ENCODE measurements around the gene CGN.
"Not testable (repeated sequence)": the region's sequence is repeated elsewhere in the genome, so short reads cannot be mapped to it uniquely, and the experiment has no call there.

CGN gene

DNA sequence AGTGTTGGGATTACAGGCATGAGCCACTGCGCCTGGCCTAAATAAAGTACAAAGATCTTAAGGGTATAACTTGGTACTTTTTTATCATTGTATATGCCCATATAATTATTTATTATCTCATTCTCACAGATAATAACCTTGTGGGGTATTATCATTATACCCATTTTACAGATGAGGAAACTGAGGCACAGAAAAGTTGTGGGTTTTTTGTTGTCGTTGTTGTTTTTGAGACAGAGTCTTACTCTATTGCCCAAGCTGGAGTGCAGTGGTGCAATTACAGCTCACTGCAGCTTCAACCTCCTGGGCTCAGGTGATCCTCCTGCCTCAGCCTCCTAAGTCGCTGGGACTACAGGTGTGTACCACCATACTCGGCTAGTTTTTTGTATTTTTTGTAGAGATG, 4.1 kb downstream of the CGN start:
- no peak for DNase-seq
- in situ Hi-C loops (cut with HindIII; ENCODE audit: low pct_ligation_motif_present, low pct_unique_long_range_greater_than_20kb, low sequenced_read_pairs), result no loop called here

DNA sequence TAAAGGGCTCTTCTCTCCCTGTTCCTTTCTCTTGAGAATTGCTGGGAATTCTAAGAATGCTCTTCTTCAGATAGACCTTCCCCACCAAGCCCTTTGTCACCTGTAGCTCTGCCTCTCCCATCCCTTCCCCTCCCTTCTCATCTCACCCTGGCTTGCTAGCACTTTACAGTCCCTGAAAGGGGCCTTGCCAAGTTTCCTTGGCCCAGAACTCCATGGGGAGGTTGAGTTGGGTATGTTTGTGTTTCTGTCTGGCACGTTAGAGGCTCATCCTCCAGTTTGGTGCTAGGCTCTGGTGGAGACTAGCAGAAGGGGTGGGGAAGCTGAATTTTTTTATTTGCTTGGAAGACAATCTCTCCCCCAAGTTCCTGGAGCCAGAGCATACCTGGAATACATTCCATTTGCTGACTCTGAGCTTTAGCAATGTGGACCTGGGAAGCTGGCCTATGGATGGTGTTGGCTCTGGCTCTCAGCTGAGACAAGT, 4.9 kb downstream of the CGN start:
- in situ Hi-C loops (cut with HindIII; ENCODE audit: low pct_ligation_motif_present, low pct_unique_long_range_greater_than_20kb, low sequenced_read_pairs), result no loop called here
- no peak for DNase-seq

DNA sequence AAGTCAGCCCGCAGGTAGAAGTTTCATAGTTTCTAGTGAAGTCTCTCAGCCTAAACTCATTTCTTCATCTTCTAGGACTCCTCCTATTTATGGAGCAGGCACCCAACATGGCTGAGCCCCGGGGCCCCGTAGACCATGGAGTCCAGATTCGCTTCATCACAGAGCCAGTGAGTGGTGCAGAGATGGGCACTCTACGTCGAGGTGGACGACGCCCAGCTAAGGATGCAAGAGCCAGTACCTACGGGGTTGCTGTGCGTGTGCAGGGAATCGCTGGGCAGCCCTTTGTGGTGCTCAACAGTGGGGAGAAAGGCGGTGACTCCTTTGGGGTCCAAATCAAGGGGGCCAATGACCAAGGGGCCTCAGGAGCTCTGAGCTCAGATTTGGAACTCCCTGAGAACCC, 7.2 kb downstream of the CGN start:
- DNase-seq, result no peak
- in situ Hi-C loops (cut with HindIII; ENCODE audit: low pct_ligation_motif_present, low pct_unique_long_range_greater_than_20kb, low sequenced_read_pairs), result no loop called here

DNA sequence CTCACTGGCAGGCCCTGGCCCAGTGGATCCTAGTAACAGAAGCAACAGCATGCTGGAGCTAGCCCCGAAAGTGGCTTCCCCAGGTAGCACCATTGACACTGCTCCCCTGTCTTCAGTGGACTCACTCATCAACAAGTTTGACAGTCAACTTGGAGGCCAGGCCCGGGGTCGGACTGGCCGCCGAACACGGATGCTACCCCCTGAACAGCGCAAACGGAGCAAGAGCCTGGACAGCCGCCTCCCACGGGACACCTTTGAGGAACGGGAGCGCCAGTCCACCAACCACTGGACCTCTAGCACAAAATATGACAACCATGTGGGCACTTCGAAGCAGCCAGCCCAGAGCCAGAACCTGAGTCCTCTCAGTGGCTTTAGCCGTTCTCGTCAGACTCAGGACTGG, 7.7 kb downstream of the CGN start:
- in situ Hi-C loops (cut with HindIII; ENCODE audit: low pct_ligation_motif_present, low pct_unique_long_range_greater_than_20kb, low sequenced_read_pairs), result no loop called here
- DNase-seq, result no peak

DNA sequence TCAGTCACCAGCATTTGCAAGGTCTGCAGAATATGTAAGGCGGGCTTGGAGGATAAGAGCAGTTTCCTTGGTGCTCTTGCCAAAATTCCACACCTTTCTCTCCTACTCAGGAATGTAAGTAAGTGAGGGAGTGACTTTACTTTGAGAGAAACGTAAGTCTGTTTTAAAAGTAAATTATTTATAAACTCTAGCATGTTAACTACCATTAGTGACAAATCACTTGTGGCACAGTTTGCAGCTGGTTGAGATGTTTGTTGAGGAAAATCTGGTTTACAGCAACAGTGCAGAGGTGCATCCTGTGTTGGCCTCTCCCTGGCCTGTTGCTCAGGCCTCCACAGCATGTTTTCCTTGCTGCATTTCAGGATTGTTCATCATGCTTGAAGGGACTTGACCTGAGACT, 8.5 kb downstream of the CGN start:
- DNase-seq, result no peak
- in situ Hi-C loops (cut with HindIII; ENCODE audit: low pct_ligation_motif_present, low pct_unique_long_range_greater_than_20kb, low sequenced_read_pairs), result no loop called here

DNA sequence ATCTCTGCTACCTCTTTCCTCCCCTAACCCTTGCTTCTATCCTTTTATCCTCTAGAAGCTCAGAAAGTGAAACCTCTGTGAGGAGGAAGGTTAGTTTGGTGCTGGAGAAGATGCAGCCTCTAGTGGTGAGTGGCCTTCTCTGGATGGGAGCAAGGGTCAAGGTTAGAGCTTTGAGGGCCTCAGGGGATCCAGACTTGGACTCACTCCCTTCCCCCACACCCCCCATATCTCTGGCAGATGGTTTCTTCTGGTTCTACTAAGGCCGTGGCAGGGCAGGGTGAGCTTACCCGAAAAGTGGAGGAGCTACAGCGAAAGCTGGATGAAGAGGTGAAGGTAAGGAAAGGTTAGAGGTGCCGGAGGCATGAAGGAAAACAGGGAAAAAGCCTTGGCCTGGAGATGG, 9.2 kb downstream of the CGN start:
- in situ Hi-C loops (cut with HindIII; ENCODE audit: low pct_ligation_motif_present, low pct_unique_long_range_greater_than_20kb, low sequenced_read_pairs), result no loop called here
- DNase-seq, result no peak

DNA sequence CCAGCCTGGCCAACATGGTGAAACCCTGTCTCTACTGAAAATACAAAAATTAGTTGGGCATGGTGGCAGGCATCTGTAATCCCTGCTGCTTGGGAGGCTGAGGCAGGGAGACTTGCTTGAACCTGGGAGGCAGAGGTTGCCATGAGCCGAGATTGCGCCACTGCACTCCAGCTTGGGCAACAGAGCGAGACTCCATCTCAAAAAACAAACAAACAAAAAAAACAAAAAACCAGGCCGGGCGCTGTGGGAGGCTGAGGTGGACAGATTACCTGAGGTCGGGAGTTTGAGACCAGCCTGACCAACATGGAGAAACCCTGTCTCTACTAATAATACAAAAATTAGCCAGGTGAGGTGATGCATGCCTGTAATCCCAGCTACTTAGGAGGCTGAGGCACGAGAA, 11.2 kb downstream of the CGN start:
- in situ Hi-C loops (cut with HindIII; ENCODE audit: low pct_ligation_motif_present, low pct_unique_long_range_greater_than_20kb, low sequenced_read_pairs); DNase-seq: not testable (repeated sequence)

DNA sequence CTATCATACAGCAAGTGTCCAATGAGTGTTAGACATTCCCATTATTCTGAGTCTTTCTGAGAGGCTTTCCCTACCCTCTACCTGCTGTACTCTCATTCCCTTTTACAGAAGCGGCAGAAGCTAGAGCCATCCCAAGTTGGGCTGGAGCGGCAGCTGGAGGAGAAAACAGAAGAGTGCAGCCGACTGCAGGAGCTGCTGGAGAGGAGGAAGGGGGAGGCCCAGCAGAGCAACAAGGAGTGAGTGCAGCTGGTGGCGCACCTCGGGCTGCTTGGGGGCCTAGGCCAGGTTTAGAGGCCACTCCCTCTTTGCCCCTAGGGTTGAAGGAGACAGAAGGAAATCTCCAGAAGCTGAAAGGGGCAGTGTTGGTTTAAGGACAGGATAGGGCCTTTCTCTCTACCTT, 12.1 kb downstream of the CGN start:
- no peak for DNase-seq
- in situ Hi-C loops (cut with HindIII; ENCODE audit: low pct_ligation_motif_present, low pct_unique_long_range_greater_than_20kb, low sequenced_read_pairs), result no loop called here

DNA sequence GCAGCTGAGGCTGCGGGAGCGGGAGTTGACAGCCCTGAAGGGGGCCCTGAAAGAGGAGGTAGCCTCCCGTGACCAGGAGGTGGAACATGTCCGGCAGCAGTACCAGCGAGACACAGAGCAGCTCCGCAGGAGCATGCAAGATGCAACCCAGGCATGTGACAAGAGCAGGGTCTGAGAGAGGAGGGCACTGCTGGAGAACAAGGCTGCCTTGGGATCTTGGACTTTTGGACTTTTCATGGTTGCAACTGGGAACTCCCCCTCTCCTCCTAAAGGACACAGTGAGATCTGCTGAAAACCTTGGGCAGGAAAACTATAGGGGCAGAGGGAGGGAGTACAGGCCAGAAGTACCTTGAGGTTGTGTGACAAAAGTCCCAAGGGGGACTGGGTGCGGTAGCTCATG, 13.5 kb downstream of the CGN start:
- in situ Hi-C loops (cut with HindIII; ENCODE audit: low pct_ligation_motif_present, low pct_unique_long_range_greater_than_20kb, low sequenced_read_pairs), result no loop called here
- no peak for DNase-seq

DNA sequence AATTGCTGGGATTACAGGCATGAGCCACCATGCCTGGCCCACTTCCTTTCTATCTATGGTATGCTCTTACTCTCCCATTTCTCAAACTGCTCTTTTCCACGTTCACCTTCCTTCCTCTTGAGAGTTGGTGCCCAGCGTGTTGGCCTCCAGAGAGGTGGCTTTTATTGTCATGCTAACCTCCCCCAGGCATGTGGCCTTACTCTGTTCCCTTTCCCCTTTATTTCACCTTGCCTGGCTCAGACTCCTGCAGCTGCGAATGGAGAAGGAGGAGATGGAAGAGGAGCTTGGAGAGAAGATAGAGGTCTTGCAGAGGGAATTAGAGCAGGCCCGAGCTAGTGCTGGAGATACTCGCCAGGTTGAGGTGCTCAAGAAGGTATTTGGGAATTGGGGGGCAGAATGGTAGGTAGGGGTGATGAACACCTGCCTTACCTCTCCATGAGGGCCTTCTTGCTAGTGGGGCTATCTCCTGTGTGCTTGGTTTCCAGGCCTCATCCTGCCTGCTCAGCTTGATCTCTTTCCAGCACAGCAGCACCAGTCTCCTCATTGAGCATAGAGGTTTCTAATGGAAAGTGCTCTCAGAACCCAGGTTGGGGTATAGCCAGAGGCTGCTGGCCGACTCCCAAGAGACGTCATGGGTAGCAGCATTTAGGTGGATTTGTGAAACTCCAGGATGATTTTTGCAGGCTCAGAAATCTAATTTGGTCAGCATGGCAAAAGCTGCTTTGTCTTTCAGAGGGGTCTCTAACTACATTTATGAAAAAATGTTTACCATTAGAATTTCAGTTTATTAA, 15.7 kb downstream of the CGN start:
- no peak for DNase-seq
- in situ Hi-C loops (cut with HindIII; ENCODE audit: low pct_ligation_motif_present, low pct_unique_long_range_greater_than_20kb, low sequenced_read_pairs), result no loop called here

DNA sequence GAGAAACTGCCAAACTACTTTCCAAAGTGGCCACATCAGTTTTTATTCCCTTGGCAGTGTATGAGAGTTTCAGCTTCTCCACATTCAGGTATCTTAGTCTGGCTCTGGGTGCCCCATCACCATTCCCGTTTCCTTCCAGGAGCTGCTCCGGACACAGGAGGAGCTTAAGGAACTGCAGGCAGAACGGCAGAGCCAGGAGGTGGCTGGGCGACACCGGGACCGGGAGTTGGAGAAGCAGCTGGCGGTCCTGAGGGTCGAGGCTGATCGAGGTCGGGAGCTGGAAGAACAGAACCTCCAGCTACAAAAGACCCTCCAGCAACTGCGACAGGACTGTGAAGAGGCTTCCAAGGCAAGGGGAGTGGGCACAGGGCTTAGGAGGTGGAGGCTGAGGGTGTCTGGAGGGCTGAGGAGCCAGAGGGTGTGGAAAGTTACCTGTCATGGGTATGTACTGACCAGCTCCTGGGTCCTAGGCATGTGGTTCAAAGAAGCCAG, 18.1 kb downstream of the CGN start:
- no peak for DNase-seq
- in situ Hi-C loops (cut with HindIII; ENCODE audit: low pct_ligation_motif_present, low pct_unique_long_range_greater_than_20kb, low sequenced_read_pairs), result no loop called here

DNA sequence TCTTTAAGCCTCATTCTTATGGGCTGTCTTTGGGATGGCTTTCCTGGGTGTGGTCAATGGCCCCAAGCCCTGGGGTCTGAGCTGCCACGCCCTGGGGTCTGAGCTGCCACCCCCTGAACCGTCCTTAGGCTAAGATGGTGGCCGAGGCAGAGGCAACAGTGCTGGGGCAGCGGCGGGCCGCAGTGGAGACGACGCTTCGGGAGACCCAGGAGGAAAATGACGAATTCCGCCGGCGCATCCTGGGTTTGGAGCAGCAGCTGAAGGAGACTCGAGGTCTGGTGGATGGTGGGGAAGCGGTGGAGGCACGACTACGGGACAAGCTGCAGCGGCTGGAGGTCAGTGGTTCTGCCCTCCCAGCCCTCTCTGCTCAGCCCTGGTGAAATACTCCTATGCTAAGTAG, 18.6 kb downstream of the CGN start:
- no peak for DNase-seq
- in situ Hi-C loops (cut with HindIII; ENCODE audit: low pct_ligation_motif_present, low pct_unique_long_range_greater_than_20kb, low sequenced_read_pairs), result no loop called here

DNA sequence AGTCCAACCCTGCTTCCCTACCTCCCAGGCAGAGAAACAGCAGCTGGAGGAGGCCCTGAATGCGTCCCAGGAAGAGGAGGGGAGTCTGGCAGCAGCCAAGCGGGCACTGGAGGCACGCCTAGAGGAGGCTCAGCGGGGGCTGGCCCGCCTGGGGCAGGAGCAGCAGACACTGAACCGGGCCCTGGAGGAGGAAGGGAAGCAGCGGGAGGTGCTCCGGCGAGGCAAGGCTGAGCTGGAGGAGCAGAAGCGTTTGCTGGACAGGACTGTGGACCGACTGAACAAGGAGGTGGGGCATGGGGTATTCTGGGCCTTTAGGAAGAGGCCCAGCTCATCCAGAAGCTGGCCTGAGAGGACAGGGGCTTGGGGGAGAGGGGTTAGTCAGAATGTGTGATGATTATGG, 19.3 kb downstream of the CGN start:
- no peak for DNase-seq
- in situ Hi-C loops (cut with HindIII; ENCODE audit: low pct_ligation_motif_present, low pct_unique_long_range_greater_than_20kb, low sequenced_read_pairs), result no loop called here

DNA sequence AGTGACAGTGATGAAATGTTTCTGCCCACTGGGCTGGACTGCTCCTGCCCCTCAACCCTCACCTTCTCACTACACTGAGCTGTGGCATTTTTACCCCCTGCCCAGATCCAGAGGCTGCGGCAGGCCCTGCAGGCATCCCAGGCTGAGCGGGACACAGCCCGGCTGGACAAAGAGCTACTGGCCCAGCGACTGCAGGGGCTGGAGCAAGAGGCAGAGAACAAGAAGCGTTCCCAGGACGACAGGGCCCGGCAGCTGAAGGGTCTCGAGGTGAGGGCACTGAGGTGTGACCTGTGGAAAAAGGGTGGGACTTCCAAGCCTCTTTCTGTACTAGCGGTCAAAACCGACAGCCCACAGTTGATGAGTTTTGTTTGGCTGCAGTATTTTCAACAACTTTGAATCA, 22.7 kb downstream of the CGN start:
- no peak for DNase-seq
- in situ Hi-C loops (cut with HindIII; ENCODE audit: low pct_ligation_motif_present, low pct_unique_long_range_greater_than_20kb, low sequenced_read_pairs), result no loop called here

DNA sequence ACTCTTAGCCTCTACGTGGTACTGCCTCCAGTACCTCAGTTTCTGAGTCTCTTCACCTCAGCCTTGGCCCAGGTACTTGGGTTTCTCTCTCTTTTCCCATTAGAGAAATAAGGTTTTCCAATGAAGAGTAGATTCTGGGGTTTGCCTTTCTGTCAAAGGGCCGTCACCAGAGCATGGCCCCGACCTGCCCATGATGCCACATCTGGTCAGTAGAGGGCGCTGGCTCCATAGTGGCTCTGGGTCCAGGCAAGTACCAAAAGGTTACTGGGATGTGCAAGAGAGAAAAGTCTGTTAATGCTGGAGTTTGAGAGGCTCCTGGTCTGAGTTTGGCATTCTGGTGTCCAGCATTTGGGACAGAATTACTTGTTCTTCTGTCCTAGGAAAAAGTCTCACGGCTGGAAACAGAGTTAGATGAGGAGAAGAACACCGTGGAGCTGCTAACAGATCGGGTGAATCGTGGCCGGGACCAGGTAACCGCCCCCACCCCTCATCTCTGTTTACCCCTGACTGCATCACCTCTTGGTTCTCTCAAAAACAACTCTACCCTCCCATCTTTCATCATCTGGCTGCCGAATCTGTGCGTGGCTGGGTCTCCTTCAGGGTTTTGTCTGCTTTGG, 23.6 kb downstream of the CGN start:
- in situ Hi-C loops (cut with HindIII; ENCODE audit: low pct_ligation_motif_present, low pct_unique_long_range_greater_than_20kb, low sequenced_read_pairs), result no loop called here
- DNase-seq, result peak; percentile 82

DNA sequence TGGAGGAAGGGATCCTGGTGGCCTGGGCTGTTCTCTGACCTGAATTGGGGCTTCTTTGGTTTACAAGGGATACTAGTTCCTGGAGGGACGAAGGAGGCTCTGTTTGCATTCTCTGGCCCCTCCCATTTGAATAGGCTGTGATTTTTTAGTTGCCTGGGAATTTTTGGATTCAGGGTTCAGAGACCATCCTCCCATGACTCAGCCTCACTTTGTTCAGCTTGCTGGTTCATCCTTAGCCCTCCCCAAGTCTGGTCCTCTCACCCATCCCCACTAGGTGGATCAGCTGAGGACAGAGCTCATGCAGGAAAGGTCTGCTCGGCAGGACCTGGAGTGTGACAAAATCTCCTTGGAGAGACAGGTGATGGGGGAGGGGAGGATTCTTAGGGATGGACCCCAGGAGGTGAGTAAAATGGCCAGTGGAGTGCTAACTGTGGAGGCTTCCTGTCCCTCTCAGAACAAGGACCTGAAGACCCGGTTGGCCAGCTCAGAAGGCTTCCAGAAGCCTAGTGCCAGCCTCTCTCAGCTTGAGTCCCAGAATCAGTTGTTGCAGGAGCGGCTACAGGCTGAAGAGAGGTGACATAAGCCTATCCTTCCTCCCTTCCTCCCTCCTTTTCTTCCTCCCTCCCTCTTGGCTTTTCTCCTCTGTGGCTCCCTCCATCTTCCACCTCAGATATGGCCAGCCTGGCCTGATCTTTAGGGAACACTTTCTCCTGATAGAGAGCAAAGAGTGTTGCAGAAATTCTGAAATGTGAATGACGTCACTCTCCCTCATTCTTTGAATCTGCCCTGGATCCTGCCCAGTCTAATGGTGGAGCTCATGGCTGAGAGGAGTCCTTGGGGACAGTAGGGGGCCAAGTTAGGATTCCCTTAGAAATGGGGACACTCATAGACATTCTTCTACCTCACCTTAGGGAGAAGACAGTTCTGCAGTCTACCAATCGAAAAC, 24.4 kb downstream of the CGN start:
- in situ Hi-C loops (cut with HindIII; ENCODE audit: low pct_ligation_motif_present, low pct_unique_long_range_greater_than_20kb, low sequenced_read_pairs), result no loop called here
- no peak for DNase-seq

DNA sequence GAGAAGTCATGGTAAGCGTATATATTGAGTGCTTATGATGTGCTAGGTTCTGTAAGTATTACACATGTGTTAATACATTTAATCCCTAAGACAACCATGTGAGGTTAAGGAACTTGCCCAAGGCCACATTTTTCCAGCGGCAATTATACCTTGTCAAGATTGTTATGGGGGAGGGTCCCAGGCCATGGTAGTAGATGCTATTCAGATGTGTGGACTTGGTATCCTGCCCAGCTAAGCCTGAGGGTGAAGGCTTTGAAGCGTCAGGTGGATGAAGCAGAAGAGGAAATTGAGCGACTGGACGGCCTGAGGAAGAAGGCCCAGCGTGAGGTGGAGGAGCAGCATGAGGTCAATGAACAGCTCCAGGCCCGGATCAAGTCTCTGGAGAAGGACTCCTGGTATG, 25.3 kb downstream of the CGN start:
- in situ Hi-C loops (cut with HindIII; ENCODE audit: low pct_ligation_motif_present, low pct_unique_long_range_greater_than_20kb, low sequenced_read_pairs), result no loop called here
- DNase-seq, result no peak

DNA sequence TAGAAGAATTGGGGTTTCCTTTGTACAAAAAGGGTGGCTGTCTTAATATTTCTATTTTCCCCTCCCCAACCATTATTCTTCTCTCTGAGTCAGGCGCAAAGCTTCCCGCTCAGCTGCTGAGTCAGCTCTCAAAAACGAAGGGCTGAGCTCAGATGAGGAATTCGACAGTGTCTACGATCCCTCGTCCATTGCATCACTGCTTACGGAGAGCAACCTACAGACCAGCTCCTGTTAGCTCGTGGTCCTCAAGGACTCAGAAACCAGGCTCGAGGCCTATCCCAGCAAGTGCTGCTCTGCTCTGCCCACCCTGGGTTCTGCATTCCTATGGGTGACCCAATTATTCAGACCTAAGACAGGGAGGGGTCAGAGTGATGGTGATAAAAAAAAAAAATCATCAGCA, 25.9 kb downstream of the CGN start:
- in situ Hi-C loops (cut with HindIII; ENCODE audit: low pct_ligation_motif_present, low pct_unique_long_range_greater_than_20kb, low sequenced_read_pairs), result no loop called here
- peak; percentile 99 for DNase-seq

DNA sequence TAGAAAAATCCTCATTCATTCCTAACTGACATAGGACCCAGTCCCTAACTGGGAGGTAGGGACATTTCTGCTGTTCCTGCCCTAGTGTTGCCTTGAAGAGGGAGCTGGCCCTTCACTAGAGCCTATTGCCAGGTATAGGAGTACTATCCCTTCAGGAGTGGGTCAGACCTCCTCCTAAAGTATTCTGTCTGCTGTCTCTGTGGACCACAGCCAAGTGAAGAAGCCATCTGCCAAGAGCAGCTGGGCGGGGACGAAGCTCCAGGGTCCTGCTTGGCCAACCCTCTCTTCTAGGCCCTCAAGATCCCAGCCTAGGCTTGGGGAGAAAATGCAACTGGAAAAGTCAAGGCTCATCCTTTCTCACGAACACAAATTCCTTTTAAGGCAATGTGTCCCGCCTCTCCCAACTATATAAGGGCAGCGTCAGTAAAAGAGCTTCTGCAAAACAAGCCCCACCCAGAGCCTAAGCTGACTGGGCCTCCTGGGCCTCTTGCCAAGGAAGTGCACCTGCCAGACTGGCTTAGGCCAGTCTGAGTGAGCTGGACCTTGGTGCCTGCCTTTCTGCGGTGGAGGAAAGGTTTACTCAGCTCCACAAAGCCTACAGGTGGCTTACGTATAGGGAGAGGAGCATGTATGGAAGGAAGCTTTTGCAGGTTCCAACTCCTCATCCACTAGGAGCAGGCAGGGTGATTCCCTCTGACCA, 28.3 kb downstream of the CGN start:
- DNase-seq, result peak; percentile 99
- in situ Hi-C loops (cut with HindIII; ENCODE audit: low pct_ligation_motif_present, low pct_unique_long_range_greater_than_20kb, low sequenced_read_pairs), result no loop called here

Data from ACHN (cell line).